Stomach (tissue), 4 donors: ENCODE data around the gene GSG1L.

Experiments used
- CTCF ChIP-seq, 7 experiments: fragments of 450-650 bp in 4 of 7; fragments of 200-600 bp in 3 of 7; sonication (generic) in 3 of 7; IDR thresholded peaks; one replicate each; pipeline ENCODE4 v1.5.1; 2016 to 2019; ENCODE audit warnings: antibody characterized with exemption in 7 of 7, control low read depth in 2 of 7, mild to moderate bottlenecking in 1 of 7
- EP300 ChIP-seq: sonication (generic); formaldehyde crosslinking; IDR thresholded peaks from one replicate; pipeline ENCODE4 v1.6.1; 2017; ENCODE audit warnings: antibody characterized with exemption
- POLR2A ChIP-seq, 4 donors: fragments of 450-650 bp; IDR thresholded peaks; one replicate each; pipeline ENCODE4 v1.6.1; 2016; ENCODE audit warnings: antibody characterized with exemption in 4 of 4, control low read depth in 2 of 4, mild to moderate bottlenecking in 1 of 4, moderate library complexity in 1 of 4
- POLR2AphosphoS5 ChIP-seq, 3 donors: sonication (generic); formaldehyde crosslinking; IDR thresholded peaks; one replicate each; pipeline ENCODE4 v1.6.1; 2016; ENCODE audit warnings: antibody characterized with exemption in 3 of 3

GRCh38 chr16:27793249-27793622, 270.3 kb downstream of the GSG1L start:
- TF ChIP-seq CTCF (IDR thresholded peaks at IDR 0.05) (no peak), POLR2A (IDR thresholded peaks at IDR 0.05) (no peak), POLR2AphosphoS5 (IDR thresholded peaks at IDR 0.05) (no peak), EP300 (no peak)
